Measurements from ENCODE around the gene BGLAP.

DNA sequence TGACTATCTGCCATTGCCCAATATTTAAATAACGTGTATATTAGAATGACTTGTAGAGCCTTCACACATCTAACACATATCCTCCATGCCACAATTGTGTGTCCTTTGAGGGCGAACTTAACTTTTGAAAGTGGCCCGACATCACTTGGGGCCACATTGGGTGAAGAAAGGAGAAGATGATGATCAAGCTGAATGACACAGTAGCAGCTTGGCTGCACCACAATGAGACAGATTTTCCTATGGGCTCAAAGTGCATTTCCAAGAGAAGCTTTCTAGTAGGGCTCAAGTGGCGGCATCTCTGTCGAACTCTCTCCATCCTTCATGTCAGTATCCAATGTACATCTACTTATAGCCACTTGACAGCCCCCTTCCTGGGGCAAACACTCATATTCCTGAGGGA lies 3.7 kb upstream of the BGLAP start:
- TF ChIP-seq, protein P1, sequence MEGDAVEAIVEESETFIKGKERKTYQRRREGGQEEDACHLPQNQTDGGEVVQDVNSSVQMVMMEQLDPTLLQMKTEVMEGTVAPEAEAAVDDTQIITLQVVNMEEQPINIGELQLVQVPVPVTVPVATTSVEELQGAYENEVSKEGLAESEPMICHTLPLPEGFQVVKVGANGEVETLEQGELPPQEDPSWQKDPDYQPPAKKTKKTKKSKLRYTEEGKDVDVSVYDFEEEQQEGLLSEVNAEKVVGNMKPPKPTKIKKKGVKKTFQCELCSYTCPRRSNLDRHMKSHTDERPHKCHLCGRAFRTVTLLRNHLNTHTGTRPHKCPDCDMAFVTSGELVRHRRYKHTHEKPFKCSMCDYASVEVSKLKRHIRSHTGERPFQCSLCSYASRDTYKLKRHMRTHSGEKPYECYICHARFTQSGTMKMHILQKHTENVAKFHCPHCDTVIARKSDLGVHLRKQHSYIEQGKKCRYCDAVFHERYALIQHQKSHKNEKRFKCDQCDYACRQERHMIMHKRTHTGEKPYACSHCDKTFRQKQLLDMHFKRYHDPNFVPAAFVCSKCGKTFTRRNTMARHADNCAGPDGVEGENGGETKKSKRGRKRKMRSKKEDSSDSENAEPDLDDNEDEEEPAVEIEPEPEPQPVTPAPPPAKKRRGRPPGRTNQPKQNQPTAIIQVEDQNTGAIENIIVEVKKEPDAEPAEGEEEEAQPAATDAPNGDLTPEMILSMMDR (IDR thresholded peaks at IDR 0.05), result no peak
- no peak for TF ChIP-seq POLR2A (IDR thresholded peaks at IDR 0.05)

All from uterus (tissue), 2 donors.